K562 (cell line): ENCODE data around the gene MTHFS. TPM values are rescaled to one million over a fixed set of nuclear protein-coding genes. Genes with fewer than 3 reads are reported as not detected.

Experiments used
- CEBPZ ChIP-seq: fragments of 150-350 bp; IDR thresholded peaks from 2 replicates; pipeline ENCODE4 v1.6.1; 2014; ENCODE audit warnings: low read depth, mild to moderate bottlenecking, low read length, borderline replicate concordance
- CREBBP ChIP-seq: IDR thresholded peaks from one replicate; pipeline ENCODE4 v1.6.1; 2012; ENCODE audit warnings: low read depth, mild to moderate bottlenecking, control low read depth, inconsistent platforms, low read length
- EP300 ChIP-seq: IDR thresholded peaks from 2 replicates; pipeline ENCODE4 v1.6.1; 2012; ENCODE audit warnings: low read length, improper control_type of control experiment
- KLF16 ChIP-seq: IDR thresholded peaks from 2 replicates; pipeline ENCODE4 v1.6.1; 2016; ENCODE audit warnings: antibody characterized with exemption
- MEF2D ChIP-seq: conservative IDR thresholded peaks from 2 replicates; pipeline ENCODE4 v1.6.1; 2016; ENCODE audit warnings: low read depth, missing genetic modification characterization, missing compliant biosample characterization
- NCOR1 ChIP-seq: fragments of 450-650 bp; IDR thresholded peaks from 2 replicates; pipeline ENCODE4 v1.6.1; 2016; ENCODE audit warnings: mild to moderate bottlenecking, moderate library complexity
- PTBP1 ChIP-seq: fragments of 200-400 bp; formaldehyde crosslinking; IDR thresholded peaks from 2 replicates; pipeline ENCODE4 v1.6.1; 2017; ENCODE audit warnings: low read depth, low read length
- PYGO2 ChIP-seq: fragments of 450-650 bp; IDR thresholded peaks from 2 replicates; pipeline ENCODE4 v1.6.1; 2016; ENCODE audit warnings: mild to moderate bottlenecking, missing genetic modification characterization, moderate library complexity, missing compliant biosample characterization
- RBM15 ChIP-seq: fragments of 200-400 bp; formaldehyde crosslinking; IDR thresholded peaks from 2 replicates; pipeline ENCODE4 v1.6.1; 2018; ENCODE audit warnings: mild to moderate bottlenecking, low read length, moderate library complexity; ENCODE audit not compliant: insufficient read depth
- SMAD3 ChIP-seq: fragments of 450-650 bp; formaldehyde crosslinking; conservative IDR thresholded peaks from 2 replicates; pipeline ENCODE4 v1.4.0; 2020; ENCODE audit warnings: mild to moderate bottlenecking
- TARDBP ChIP-seq: fragments of 450-650 bp; IDR thresholded peaks from 2 replicates; pipeline ENCODE4 v1.6.1; 2016
- USF1 ChIP-seq: sonication (generic); formaldehyde crosslinking; IDR thresholded peaks from 2 replicates; pipeline ENCODE4 v1.9.0; 2022; ENCODE audit warnings: mild to moderate bottlenecking, missing genetic modification reagents
- ZBTB12 ChIP-seq: fragments of 250-450 bp; sonication (Bioruptor Pico); IDR thresholded peaks from 2 replicates; pipeline ENCODE4 v1.4.0; 2020
- ZBTB34 ChIP-seq: fragments of 250-450 bp; sonication (Bioruptor Pico); IDR thresholded peaks from 2 replicates; pipeline ENCODE4 v1.8.0; 2021; ENCODE audit warnings: mild to moderate bottlenecking, moderate library complexity
- ZMIZ1 ChIP-seq, 2 experiments: fragments of 150-350 bp in 1 of 2; IDR thresholded peaks; 2 replicates each; pipeline ENCODE4 v1.6.1; 2012 to 2016; ENCODE audit warnings: low read depth in 2 of 2, low read length in 2 of 2, mild to moderate bottlenecking in 1 of 2, moderate library complexity in 1 of 2
- ZNF23 ChIP-seq: fragments of 250-450 bp; sonication (Bioruptor Pico); IDR thresholded peaks from 2 replicates; pipeline ENCODE4 v1.4.0; 2020; ENCODE audit warnings: mild to moderate bottlenecking
- ZNF324 ChIP-seq: fragments of 250-450 bp; sonication (Bioruptor Pico); IDR thresholded peaks from 2 replicates; pipeline ENCODE4 v1.4.0; 2020; ENCODE audit warnings: mild to moderate bottlenecking
- ZNF589 ChIP-seq: fragments of 200-800 bp; sonication (Bioruptor generic); IDR thresholded peaks from 2 replicates; pipeline ENCODE4 v1.6.1; 2016; ENCODE audit warnings: low read depth, missing genetic modification characterization, missing compliant biosample characterization
- polyA plus RNA-seq, 8 experiments: library from polyadenylated mRNA; depleted of rRNA in 4 of 8; stranded (reverse) in 5 of 8; unstranded in 3 of 8; fragments of >200 nt; fragmentation: Nextera tagmentation in 2 of 8; fragmentation: Illumina TruSeq in 1 of 8; extraction: Ambion mirVana in 2 of 8; extraction: Trizol in 1 of 8; gene quantifications; 2 replicates each; pipeline versions ENCODE4 v1.2.1 to v1.2.3, GENCODE V29; 2011 to 2014; ENCODE audit warnings: inconsistent platforms in 1 of 8, missing spikeins in 1 of 8
- total RNA-seq, 7 experiments: library from RNA; depleted of rRNA in 6 of 7; stranded (reverse); fragments of >200 nt in 6 of 7; fragmentation: Illumina TruSeq in 2 of 7; extraction: Trizol in 2 of 7; gene quantifications; 2 replicates each; pipeline versions ENCODE4 v1.2.1 to v1.2.3, GENCODE V29; 2011 to 2021; ENCODE audit warnings: low replicate concordance in 1 of 7

The MTHFS gene
- total and polyA plus RNA-seq, 9 of the 15 experiments (the other 6 are each of a cell fraction or from before 2014, with no cell fraction given): 17.8 to 79.3 (median 41.7) TPM

- TF ChIP-seq CEBPZ (no peak), SMAD3 (CRISPR knock-in tag) (no peak), MEF2D (no peak), ZNF324 (CRISPR knock-in tag) (no peak), ZNF589 (CRISPR knock-in tag) (no peak), KLF16 (no peak), NCOR1 (peak; percentile 32; the same call in 1 of the 2 replicates), ZBTB12 (CRISPR knock-in tag) (no peak), PTBP1 (no peak), PYGO2 (tag) (no peak), ZMIZ1 (IDR thresholded peaks at IDR 0.05; ENCODE audit: low read depth in 2 of 2, low read length in 2 of 2) (peak in 1 of 2 experiments; percentile 55; a peak in 1 of 4 replicates), ZNF23 (CRISPR knock-in tag) (no peak), ZBTB34 (CRISPR knock-in tag) (no peak), USF1 (CRISPR knock-in tag) (peak; percentile 10; the same call in 1 of the 2 replicates), EP300 (no peak), RBM15 (no peak), CREBBP (no peak), TARDBP (peak; percentile 31; the same call in 1 of the 2 replicates)
These were observed at the start of gene MTHFS (continued) for GRCh38 chr15:79896634-79897379.
